Activated CD8-positive, alpha-beta memory T cell treated with anti-CD3 and anti-CD28 coated beads for 4 hours (primary cell): Measurements from ENCODE around the gene ADCK2.
"Not testable (repeated sequence)": the region's sequence is repeated elsewhere in the genome, so short reads cannot be mapped to it uniquely, and the experiment has no call there.

Source experiments
- DNase-seq, 2 donors: peaks; one replicate each; pipeline ENCODE4 v3.0.0-alpha.2; 2020; ENCODE audit warnings: low read depth in 2 of 2

The ADCK2 gene

GRCh38 chr7:140645166-140645900, 27.4 kb upstream of the ADCK2 start:
- no peak for DNase-seq

- no peak for DNase-seq
Observed at GRCh38 chr7:140646931-140647647, 25.7 kb upstream of the ADCK2 start.

GRCh38 chr7:140649556-140650205, 23.1 kb upstream of the ADCK2 start:
- DNase-seq: no peak

- DNase-seq: no peak
Observed at GRCh38 chr7:140650367-140650766, 22.4 kb upstream of the ADCK2 start.

GRCh38 chr7:140653319-140654108, 19.2 kb upstream of the ADCK2 start:
- no peak for DNase-seq

GRCh38 chr7:140654109-140654387, 18.7 kb upstream of the ADCK2 start:
- no peak for DNase-seq

DNA sequence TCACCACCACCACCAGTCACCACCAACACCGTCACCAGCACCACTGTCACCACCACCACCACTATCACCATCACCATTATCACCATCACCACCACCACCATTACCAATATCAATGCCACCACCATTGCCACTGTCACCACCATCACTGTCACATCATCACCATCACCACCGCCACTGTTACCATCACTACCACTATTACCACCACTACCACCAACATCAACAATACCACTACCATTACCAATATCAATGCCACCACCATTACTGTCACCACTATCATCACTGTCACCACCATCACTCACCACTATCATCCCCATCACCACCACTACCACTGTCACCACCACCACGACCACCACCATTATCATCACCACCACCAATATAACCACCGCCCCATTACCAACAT, 18.1 kb upstream of the ADCK2 start:
- DNase-seq: no peak

DNA sequence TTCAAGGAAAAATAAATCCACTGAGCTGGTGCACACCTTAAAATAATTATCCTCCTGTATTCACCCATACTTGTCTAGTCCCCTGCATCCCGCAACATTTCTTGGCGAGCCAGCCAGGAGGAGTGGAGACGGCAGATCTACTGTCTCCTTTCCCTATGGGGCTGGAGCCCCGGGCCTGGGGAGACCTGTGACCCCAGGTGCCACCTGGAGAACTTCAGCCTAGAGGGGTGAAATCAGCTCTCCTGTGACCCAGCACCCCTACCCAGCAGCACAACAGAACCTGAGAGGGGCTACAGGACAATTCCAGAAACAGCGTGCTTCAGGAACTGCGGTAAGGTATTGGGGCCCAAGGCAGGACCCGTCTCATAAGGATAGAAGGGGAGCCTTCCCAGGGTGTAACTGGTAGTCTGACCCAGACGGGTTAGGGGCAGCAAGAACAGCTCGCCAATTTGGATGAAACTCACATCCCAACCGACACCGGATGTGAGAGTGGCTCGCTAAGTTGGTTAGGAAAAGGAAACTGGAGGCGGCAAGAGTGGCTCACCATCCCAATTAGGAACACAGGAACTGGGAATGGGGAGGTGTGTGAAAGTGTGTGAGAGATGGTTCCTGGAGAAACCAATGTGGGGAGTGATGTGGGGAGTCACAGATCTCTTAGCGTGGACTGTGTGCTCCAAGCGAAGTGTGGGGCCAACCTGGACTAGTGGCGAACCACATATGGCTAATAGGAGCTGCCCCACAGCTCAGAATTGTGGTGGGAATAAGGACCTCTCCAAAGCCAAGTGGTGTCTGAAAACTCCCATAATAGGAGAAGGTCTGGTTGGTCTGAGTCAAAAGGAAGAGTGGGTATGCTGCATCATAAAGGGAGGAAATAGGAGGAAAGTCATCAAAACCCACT, 17.0 kb upstream of the ADCK2 start:
- DNase-seq: no peak

DNA sequence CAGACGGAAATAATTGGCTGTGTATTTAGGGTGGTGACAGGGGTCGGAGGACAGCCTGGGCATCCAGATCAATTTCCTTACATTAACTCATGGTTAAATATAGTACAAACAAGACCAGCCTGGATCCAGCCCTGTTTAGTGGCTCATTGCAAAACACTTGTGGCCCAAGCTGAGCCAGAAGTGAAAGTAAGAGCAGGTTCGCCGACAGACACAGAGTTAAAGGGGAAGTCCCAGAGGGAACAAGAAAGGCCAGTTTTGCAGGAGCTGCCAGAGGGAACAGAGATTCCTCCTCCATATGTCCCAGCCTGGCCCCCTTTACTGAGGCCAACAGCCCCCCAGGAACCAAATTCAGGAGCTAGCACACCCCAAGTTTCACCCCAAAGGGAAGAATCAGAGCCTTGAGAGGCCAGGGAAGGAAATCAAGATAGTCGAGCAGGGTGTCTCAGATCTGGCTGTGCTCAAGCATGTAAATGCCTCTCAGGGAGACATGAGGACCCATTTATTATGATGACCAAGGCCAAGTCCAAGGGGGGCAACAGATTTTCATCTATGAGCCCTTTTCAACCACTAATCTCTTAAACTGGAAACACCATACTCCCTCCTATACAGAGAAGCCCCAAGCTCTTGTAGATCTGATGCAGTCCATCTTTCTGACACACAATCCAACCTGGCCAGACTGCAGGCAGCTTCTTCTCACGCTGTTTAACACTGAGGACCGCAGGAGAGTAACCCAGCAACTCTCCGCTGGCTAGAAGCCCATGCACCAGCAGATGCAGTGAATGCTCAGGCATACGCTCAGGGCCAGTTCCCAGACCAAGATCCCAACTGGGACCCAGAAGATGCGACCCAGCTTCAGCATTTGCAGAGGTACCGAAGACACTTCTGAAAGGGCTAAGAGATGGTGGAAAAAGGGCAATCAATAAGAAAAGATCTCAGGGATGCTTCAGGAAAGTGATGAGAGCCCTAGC, 15.9 kb upstream of the ADCK2 start:
- peak in 1 of 2 donors; percentile 26 for DNase-seq

GRCh38 chr7:140657891-140658290, 14.9 kb upstream of the ADCK2 start:
- no peak for DNase-seq

DNA sequence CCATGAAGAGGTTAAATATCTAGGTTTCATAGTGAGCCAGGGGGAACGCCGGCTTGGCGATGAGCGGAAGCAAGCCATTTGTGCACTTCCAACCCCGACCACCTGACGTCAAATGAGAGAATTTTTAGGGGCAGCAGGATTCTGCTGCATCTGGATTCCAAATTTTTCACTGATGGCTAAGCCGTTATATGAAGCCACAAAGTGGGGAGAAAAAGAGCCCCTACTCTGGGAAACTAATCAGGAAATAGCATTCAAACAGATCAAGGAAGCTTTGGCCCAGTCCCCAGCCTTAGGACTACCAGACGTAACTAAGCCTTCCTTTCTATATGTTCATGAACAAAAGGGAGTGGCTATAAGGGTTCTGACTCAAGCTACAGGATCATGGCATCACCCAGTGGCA, 12.9 kb upstream of the ADCK2 start:
- DNase-seq: no peak

- DNase-seq: no peak
Observed at GRCh38 chr7:140661124-140661523, 11.6 kb upstream of the ADCK2 start.

DNA sequence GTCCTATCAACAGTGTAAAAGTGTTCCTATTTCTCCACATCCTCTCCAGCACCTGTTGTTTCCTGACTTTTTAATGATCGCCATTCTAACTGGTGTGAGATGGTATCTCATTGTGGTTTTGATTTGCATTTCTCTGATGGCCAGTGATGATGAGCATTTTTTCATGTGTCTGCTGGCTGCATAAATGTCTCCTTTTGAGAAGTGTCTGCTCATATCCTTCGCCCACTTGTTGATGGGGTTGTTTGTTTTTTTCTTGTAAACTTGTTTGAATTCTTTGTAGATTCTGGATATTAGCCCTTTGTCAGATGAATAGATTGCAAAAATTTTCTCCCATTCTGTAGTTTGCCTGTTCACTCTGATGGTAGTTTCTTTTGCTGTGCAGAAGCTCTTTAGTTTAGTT, 9.8 kb upstream of the ADCK2 start:
- not testable (repeated sequence) for DNase-seq

DNA sequence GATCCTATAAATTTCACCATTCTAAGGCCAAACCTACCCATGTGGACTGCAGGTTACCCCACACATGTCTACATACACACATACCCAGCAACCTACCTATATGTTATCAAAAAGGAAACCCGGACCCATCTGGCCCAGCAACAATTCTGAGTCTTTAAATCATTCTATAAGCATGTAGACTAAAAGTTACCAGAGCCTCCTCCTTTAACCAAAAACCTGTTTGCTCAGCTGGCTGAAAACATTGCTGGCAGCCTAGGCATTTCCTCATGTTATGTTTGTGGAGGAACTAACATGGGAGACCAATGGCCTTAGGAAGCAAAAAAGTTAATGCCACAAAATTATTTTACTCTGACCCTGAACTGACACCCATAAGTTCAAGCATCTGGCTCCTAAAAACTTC, 5.3 kb upstream of the ADCK2 start:
- no peak for DNase-seq

- DNase-seq: no peak
Observed at GRCh38 chr7:140668641-140669040, 4.1 kb upstream of the ADCK2 start.

- DNase-seq: no peak
Observed at GRCh38 chr7:140669352-140669751, 3.4 kb upstream of the ADCK2 start.

DNA sequence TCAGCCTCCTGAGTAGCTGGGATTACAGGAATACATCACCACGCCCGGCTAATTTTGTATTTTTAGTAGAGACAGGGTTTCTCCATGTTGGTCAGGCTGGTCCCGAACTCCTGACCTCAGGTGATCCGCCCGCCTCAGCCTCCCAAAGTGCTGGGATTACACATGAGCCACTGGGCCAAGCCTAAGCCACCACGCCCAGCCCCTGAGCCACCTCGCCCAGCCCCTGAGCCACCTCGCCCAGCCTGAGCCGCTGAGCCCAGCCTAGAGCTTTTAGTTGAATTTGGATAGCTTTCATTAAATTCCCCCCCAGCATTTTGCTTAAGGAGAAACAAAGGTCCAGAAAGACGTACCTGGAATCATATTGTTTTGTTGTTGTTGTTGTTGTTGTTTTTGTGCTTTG, 2.9 kb upstream of the ADCK2 start:
- not testable (repeated sequence) for DNase-seq

GRCh38 chr7:140670343-140670935, 2.3 kb upstream of the ADCK2 start:
- no peak for DNase-seq

DNA sequence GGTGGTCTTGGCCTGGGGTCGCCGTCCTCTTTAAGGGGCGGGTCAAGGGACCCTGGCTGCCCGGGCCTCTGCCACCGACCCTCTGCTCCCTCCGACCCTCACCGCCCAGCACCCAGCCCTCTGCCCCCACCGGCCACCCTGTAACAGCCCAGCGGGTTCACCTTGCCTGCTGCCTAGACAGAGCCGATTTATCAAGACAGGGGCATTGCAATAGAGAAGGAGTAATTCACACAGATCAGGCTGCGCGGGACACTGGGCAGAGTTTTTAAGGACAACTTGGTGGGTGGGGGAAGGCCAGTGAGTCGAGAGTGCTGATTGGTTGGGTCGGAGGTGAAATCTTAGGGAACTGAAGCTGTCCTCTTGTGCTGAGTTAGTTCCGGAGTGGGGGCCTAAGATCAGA, 779 bp upstream of the ADCK2 start:
- DNase-seq: no peak
